Stimulated activated CD8-positive, alpha-beta memory T cell treated with anti-CD3 and anti-CD28 coated beads, Interleukin-4, amount 100 ng/mL, for 1 hour (primary cell): ENCODE measurements around the gene PFAS.

Source experiments
- DNase-seq, 2 donors: peaks; one replicate each; pipeline ENCODE4 v3.0.0-alpha.2; 2020; ENCODE audit warnings: low read depth in 2 of 2, low spot score in 1 of 2

The PFAS gene

DNA sequence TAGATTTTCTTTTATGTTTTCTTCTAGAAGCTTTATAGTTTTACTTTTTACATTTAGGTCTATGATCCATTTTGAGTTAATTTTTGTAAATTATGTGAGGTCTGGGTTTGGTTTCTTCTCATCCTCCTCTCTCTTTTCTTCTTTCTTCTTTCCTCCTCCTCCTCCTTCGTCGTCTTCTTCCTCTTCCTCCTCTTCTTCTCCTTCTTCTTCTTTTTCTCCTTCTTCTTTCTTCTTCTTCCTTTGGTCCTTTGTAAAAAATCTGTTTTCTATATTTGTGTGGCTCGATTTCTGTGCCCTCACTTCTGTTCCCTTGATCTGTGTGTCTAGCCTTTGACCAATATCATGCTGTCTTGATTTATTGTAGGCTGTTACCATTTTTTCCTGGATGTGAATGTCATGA lies 51.1 kb downstream of the PFAS start:
- DNase-seq, result no peak

DNA sequence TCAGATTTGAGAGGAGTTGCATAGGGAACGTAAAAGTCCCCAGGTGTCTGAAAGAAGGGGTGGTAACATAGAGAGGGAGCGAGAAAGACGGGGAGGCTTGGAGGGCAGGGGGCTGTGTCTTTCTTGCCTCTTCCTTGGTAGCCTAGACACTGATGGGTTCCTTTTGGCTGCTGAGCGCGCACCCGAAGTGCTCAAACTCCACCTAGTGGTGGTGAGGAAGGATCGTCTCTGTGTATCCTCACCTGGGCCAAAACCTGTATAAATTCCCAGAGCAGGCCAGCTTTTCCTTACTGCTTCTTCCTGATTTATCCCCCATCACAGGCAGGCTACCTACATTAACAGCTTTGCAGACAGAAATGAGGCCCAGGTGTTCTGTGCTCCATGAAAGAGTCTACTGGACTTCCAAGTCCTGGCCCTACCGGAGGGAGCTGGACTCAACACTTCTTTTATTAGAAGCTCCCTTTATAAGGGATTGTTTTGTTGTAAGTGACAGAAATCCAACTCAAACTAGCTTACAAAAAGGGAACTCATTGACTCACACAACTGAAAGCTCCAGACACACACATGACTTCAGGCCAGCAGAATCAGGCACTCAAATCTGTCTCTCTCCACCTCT lies 51.6 kb downstream of the PFAS start:
- peak; percentile 9 to 35 for DNase-seq

DNA sequence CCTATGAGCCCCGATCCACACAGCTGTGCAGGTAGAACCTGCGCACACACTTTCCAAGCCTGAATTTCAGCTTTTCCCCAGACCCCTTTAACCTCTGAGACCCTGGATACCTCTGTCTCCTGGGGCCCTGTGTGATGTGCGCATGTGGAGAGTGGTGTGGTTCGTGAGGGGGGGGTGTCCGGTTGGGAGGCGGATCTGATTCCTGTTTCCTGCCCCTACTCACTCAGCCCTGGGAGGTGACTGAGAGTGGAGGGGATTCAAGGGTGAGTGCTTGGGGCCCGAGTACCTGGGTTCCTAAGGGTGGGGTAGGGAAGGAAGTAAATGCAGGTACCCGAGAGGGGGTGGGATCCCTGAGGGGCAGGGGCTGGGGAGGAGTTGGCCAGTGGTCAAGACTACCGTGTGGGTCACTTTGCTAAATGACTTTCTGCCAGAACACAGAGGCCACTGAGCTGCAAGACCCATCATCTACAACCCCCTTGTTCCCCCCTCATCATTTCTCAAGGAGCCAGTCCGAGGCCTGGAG lies 61.6 kb downstream of the PFAS start:
- no peak for DNase-seq

DNA sequence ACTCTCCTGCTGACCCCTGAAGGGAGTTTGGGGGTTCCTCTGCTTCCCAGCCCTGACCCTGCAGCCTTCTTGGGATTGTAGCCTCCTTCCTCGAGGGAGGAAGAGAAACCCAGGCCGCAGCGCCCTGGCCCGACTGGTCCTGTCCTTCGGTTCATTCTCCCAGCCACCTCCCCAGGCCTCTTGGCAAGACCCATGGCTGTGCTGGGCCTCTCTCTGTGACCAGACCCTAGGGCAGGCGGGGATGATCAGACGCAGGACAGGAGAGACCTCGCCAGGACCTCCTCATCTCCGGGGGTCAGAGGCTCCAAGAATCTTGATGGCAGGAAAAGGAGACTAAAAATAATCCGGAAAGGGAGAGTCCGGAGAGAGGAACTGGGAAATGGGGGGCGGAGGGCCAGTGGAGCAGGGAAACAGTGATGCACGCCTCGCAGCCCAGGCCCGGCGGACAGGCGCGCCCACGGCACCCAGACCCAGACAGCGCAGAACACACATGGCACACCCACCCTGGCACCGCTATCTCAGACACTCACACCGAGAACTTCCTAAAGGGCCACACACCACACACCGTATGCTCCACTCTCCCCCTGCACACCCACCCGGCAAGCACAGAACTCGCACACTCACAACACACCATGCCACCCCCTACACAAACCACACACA lies 62.2 kb downstream of the PFAS start:
- DNase-seq, result no peak

DNA sequence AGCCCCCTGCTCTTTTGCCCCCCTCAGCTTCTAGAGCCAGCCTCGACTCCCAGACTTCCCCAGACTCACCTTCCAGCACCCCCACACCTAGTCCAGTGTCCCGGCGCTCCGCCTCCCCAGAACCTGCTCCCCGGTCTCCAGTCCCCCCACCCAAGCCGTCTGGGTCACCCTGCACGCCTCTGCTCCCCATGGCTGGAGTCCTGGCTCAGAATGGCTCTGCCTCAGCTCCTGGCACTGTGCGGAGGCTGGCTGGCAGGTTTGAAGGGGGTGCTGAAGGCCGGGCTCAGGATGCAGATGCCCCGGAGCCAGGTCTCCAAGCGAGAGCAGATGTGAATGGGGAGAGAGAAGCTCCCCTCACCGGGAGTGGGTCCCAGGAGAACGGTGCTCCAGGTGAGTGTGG lies 63.2 kb downstream of the PFAS start:
- DNase-seq, result no peak

DNA sequence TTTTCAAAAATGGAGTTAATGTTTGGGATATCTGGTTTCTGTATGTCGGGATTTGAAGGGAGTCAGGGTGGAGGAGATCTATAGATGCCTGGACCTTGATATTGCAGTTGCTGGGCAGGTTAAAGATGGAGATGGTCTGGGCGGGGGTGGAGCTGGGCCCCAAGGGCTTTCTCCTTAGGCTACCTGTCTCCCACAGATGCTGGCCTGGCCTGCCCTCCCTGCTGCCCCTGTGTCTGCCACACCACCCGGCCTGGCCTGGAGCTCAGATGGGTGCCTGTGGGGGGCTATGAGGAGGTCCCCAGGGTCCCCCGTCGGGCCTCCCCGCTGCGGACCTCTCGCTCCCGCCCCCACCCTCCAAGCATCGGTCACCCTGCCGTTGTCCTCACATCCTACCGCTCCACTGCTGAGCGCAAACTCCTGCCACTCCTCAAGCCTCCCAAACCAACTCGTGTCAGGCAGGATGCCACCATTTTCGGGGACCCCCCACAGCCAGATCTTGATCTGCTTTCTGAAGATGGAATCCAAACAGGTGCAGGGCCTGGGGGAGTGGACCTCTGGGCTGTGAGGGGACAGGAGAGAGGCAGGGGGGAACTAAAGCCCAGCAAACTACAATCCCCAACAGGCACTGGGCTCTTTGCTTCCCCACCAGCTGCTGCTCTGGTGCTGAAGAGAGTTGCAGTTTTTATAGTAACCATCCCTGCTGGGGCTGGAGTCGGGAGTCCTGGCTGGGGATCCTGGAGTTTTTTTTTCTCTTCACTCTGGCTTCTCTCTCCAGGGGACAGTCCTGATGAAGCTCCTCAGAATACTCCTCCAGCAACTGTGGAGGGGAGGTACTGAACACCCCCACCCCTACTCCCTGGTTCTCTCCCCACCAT lies 63.9 kb downstream of the PFAS start:
- no peak for DNase-seq

DNA sequence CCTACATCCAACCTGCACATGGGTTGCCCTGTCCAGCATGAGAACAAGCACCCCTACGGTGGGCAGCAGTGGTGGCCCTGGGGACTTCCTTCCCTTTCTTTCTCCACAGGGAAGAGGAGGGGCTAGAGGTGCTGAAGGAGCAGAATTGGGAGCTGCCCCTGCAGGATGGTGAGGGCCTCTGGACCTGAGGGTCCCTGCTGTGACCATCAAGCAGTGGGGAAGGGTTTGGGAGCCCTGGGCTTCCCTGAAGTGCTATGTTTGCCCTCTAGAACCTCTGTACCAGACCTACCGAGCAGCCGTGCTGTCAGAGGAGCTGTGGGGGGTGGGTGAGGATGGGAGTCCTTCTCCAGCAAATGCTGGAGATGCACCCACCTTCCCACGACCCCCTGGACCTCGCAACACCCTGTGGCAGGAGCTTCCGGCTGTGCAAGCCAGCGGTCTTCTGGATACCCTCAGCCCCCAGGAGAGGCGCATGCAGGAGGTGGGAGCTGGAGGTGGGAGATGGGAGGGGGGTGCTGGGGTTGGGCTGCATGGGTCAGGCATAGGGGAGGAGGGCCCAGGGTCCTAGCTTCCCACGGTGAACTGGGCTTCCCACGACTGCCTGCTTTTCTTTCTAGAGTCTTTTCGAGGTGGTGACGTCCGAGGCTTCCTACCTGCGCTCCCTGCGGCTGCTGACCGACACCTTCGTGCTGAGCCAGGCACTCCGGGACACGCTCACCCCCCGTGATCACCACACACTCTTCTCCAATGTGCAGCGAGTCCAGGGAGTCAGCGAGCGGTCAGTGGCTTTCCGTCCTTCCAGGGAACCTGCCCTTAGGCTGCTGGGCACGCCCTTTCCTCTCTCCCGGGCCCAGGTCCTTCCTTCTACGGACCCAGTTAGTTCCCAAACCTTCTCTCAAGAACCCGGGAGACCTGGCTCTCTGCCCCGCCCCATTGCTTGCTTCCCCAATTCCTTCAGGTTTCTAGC lies 66.0 kb downstream of the PFAS start:
- DNase-seq, result no peak

DNA sequence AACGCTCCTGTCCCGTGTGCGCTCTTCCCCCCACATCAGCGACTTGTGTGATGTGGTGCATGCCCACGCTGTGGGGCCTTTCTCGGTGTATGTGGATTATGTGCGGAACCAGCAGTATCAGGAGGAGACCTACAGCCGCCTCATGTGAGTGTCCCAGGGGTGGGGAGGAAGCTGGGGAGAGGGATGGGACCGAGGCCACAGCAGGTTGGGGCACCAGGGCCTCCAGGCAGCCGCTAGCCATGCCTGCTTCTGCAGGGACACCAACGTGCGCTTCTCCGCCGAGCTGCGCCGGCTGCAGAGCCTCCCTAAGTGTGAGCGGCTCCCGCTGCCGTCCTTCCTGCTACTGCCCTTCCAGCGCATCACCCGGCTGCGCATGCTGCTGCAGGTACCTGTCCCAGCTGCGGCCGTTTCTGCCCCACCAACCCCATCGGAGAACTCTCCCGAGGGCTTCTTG lies 66.7 kb downstream of the PFAS start:
- DNase-seq, result no peak

DNA sequence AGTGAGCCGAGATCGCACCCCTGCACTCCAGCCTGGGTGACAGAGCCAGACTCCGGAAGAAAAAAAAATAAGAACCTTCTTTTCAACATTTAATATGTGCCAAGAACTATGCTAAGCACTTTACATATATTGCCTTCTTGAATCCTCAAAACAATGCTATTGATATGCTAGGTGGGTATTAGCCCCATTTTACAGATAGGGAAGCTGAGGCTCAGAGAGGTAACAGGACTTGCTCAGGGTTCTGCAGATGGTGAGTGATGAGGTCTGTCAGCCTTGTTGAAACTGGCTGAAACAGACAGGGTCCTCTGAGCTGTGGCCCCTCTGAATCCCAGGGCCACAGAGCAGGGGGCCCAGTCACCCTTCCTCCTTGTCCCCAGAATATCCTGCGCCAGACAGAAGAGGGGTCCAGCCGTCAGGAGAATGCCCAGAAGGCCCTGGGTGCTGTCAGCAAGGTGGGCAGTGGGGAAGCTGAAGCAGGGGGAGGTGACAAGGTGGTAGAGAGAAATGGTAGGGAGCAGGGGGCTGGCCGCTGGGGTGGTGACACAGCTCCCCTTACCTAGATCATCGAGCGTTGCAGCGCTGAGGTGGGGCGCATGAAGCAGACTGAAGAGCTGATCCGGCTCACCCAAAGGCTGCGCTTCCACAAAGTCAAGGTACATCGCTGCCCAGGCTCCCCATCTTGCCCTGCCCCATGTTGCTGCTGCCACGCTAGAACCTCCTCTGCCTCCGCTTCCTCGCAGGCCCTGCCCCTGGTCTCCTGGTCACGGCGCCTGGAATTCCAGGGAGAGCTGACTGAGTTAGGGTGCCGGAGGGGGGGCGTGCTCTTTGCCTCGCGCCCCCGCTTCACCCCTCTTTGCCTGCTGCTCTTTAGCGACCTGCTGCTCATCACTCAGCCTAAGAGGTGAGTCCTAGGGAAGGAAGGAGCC lies 69.2 kb downstream of the PFAS start:
- no peak for DNase-seq
